ENCODE data around the gene ARFGEF3.

DNA sequence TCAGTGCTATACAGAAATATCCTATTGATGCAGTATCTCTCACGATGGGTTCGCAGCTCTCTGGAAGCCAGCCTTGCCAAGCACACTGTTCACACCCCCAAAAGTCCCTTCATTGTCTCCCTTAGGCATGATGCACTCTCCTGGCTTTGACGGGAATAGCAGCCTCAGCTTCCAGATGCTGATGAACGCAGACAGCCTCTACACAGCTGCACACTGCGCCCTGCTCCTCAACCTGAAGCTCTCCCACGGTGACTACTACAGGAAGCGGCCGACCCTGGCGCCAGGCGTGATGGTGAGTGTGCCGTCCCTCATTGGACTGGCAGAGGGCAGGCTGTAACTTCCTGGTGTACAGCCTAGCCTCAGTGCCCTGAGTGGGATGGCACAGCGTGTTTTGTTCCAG lies 116.6 kb downstream of the ARFGEF3 start:
- TF ChIP-seq POLR2A (IDR thresholded peaks at IDR 0.05) = no peak
- TF ChIP-seq, protein P1, sequence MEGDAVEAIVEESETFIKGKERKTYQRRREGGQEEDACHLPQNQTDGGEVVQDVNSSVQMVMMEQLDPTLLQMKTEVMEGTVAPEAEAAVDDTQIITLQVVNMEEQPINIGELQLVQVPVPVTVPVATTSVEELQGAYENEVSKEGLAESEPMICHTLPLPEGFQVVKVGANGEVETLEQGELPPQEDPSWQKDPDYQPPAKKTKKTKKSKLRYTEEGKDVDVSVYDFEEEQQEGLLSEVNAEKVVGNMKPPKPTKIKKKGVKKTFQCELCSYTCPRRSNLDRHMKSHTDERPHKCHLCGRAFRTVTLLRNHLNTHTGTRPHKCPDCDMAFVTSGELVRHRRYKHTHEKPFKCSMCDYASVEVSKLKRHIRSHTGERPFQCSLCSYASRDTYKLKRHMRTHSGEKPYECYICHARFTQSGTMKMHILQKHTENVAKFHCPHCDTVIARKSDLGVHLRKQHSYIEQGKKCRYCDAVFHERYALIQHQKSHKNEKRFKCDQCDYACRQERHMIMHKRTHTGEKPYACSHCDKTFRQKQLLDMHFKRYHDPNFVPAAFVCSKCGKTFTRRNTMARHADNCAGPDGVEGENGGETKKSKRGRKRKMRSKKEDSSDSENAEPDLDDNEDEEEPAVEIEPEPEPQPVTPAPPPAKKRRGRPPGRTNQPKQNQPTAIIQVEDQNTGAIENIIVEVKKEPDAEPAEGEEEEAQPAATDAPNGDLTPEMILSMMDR (IDR thresholded peaks at IDR 0.05) = peak in 1 of 3 donors; percentile 35
